ENCODE data around the gene STRN3.
"Not testable (repeated sequence)": the region's sequence is repeated elsewhere in the genome, so short reads cannot be mapped to it uniquely, and the experiment has no call there.

STRN3 gene

DNA sequence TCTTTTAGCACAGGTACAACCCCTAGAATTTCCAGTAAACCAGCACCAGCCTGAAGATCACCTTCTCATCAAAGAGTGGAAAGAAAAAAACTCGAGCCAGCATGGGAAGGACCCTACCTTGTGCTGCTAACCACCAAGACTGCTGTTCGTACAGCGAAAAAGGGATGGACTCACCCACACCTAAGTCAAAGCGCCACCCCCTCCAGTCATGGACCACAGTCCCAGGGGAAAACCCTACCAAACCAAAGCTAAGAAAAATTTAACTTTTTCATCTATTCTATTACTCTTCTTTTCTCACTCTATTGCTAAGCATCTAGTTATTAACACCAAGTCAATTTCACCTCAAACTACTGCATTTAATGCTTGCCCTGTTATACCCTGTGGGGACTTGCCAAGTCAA is 56.4 kb downstream of the STRN3 start:
- peak; percentile 19 for DNase-seq (ENCODE audit: low read depth)

DNA sequence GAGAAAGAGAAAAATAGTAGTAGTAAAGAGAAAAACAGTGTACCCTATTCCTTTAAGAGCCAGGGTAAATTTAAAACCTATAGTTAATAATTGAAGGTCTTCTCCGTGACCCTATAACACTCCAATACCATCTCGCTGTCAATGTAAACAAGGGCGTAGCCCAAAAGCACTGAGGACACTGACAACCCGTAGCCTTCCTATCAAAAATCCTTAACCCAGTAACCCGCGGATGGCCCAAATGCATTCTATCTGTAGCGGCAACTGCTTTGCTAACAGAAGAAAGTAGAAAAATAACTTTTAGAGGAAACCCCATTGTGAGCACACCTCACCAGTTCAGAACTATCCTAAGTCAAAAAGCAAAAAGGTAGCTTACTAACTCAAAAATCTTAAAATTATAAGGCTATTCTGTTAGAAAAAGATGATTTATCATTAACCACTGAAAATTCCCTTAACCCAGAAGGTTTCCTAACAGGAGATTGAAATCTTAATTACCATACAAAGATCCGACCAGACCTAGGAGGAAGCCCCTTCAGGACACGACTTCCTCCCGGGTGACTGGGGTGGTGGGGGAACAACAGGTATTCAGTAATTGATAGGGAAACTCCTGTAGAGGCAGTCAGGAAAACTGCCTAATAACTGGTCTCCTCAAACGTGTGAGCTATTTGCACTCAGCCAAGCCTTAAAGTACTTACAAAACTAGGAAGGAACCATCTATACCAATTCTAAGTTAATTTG is 58.6 kb downstream of the STRN3 start:
- DNase-seq (ENCODE audit: low read depth) = not testable (repeated sequence)

DNA sequence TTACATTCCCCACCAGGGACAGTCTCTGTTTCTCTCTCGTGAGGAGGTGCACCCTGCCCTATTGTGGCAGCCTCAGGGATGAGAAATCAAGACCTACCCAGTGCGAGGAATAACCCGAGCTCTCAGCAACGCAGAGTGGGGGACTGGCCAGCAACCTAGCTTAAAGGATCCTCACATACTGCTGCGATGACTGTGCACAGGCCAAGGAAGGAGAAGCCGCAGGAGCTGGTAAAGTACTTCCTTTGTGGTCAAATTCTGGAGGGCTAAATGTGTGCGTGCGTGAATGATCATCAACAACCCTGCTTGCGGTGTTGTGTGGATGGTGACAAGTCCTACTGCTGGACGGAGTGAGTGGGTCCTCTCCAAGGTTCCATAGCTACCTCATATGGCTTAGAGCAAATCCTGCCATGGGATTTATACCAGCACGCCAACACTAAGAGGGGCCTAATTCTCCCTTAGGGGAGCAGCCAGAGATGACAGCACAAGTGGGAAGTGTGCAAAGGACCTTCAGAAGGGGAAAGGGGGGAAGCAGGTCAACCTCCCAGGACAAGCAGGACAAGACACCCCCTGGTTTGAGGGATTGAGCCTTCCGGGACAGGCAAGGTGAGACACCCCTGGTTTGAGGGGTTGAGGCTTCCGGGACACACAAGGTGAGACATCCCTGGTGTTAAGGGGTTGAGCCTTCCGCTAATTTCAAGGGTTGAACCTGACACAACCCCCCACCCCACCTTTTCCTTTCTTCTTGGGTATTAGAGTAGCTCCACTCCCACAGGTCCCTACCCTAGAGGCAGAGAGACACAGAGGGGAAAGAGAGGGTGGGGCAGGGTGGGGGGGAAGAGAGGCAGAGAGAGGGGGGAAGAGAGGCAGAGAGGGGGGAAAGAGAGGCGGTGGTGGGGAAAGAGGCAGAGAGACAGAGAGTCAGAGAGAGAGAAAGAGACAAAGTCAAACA is 59.5 kb downstream of the STRN3 start:
- DNase-seq (ENCODE audit: low read depth) = no peak

DNA sequence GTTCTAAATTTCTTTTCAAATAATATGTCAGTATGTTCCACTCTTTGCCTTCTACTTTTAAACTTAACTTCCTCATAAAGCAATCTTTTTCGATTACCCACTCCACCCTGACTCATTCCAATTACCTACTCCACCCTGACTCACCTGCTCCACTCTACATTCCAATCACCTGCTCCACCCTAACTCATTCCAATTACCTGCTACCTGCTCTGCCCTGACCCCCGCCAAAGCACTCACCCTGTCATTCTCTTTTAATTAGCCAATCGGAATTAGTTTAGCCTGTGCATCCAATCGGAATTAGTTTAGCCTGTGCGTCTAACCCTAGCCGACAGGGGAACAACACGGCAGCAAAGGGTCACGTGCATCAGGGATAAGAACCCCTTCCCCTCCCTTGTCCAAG is 60.3 kb downstream of the STRN3 start:
- not testable (repeated sequence) for DNase-seq (ENCODE audit: low read depth)

DNA sequence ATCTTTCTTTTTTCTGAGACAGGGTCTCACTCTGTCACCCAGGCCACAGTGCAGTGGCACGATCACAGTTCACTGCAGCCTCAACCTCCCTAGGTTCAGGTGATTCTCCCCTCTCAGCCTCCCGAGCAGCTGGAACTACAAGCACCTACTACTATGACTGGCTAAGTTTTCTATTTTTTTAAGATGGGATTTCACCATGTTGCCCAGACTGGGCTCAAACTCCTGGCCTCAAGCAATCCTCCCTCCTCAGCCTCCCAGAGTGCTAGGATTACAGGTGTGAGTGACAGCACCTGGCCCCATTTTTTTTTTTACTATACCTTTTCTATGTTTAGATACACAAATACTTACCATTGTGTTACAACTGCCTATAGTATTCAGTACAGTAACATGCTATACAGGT is 63.6 kb downstream of the STRN3 start:
- not testable (repeated sequence) for DNase-seq (ENCODE audit: low read depth)

DNA sequence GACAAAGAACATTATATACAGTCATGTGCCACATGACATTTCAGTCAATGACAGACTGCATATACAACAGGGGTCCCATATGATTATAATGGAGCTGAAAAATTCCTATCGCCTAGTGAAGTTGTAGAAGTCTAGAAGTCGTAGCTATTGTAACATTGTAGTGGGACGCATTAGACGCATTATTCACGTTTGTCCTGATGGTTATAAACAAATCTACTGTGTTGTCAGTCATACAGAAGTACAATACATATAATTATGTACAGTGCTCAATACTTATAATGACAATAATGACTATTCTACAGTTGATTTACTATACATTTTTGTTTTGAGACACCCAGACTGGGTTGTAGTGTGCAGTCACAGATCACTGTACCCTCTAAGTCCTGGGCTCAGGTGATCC is 64.8 kb downstream of the STRN3 start:
- no peak for DNase-seq (ENCODE audit: low read depth)

DNA sequence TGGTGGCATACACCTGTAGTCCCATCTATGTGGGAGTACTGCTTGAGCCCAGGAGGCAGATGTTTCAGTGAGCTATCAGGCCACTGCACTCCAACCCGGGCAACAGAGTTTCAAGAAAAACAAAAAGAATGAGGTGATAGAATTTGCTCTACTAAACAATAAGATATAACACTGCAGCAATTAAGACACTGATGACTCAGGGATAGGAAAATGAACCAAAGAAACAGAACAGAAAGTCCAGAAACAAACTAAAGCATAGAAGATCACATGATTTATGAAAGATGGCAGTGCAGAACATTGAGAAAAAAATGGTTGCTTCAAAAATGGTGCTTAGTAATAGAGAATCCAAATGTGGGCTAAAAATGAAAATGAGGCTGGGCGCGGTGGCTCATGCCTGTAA is 66.0 kb downstream of the STRN3 start:
- DNase-seq (ENCODE audit: low read depth) = no peak

DNA sequence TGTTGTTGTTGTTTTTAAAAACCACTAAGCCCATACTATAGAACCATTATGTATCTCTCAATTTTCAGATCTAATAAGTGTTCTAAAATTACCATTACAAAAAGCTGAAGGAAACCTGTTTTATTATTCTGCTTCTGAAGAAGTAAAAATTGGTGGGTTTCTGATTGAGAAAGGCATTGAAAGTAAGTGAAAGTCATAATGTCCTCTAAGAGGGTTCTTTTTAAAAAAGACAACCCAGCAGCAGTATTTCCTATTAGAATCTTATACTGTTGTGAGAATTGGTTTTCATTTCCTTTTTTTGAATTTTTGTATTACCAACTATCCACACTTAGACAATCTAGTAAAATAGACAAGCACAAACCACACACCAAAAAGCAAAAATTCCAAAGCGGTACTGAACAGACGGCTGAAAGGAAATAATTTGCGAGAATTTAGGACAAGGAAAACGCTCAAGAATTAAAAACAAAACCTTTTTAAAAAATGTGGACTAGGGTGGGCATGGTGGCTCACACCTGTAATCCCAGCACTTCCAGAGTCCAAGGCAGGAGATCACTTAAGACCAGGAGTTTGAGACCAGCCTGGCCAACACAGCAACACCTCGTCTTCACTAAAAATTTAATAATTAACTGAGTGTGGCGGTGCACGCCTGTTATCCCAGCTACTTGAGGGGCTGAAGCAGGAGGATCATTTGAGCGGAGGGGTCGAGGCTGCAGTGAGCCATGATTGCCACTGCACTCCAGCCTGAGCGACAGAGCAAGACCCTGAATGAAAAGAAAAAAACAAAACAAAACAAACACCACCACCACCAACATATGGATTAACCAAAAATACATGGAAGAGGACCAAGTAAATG is 67.4 kb downstream of the STRN3 start:
- no peak for DNase-seq (ENCODE audit: low read depth)

DNA sequence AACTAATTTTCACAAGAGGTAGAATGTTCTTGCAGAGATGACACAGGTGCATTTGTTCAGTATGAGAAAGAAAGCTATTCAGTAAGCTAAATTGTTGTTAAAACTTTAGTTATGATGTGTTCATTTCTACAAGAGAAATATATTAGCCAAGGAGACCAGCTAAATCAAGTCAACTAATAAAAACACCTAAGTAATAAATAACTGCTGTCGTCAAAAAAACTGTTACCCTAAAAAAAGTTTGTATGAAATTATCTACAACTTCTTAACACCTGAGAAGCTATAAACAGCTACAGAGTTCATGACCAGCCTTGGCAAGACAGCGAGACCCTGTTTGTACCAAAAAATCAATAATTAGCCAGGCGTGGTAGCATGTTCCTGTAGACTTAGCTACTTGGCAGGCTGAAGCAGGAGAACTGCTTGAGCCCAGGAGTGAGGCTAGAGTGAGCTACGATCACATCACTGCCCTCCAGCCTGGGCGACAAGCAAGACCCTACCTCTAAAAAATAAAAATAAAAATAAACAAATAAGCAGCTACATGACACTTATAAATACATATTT is 68.3 kb downstream of the STRN3 start:
- DNase-seq (ENCODE audit: low read depth) = no peak

DNA sequence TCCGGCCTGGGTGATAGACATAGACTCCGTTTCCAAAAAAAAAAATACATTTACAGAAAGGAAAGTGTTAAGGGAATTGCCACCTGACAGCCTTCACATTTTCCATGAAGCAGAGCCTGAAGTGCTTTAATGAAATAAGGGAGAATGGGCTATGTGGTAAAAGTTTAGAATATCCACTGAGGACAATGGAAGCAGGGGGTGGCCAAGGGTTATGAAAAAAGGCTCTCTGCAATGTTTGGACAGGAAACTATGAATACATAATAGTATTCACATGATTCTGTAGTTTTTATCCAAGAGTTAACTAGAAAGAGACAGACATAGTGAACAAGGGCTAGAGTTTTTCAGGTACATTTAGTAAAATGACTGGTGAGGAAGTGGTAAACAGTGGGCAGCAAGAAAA is 76.5 kb downstream of the STRN3 start:
- DNase-seq (ENCODE audit: low read depth) = no peak

DNA sequence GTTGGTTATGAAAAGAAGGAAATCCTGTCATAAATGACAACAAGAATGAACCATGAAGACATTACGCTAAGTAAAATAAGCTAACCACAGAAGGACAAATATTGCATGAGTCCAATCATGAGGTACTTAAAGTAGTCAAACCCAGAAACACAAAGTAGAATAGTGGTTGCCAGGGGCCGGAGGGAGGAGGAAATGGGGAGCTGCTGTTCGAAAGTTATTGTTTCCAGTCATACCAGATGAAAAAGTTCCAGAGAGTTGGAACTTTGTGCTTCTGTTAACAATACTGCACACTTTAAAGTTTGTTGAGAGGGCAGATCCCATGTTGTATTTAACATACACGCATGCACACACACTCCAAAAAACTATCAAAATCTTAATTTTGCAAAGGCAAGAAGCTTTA is 82.5 kb downstream of the STRN3 start:
- DNase-seq (ENCODE audit: low read depth) = no peak

DNA sequence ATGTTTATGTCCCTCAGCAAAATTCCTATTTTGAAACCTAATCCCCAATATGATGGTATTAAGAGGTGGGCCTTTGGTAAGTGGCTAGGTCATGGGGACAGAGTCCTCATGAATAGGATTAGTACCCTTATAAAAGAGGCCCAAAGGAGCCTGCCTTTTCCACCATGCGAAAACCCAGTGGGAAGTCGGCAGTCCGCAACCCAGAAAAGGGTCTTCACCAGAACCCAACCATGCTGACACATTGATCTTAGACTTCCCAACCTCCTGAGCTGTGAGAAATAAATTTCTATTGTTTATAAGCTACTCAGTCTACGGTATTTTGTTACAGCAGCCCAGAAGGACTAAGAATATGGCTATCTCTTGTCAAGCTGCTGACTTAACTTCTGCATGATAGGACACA is 85.3 kb downstream of the STRN3 start:
- DNase-seq (ENCODE audit: low read depth) = no peak

DNA sequence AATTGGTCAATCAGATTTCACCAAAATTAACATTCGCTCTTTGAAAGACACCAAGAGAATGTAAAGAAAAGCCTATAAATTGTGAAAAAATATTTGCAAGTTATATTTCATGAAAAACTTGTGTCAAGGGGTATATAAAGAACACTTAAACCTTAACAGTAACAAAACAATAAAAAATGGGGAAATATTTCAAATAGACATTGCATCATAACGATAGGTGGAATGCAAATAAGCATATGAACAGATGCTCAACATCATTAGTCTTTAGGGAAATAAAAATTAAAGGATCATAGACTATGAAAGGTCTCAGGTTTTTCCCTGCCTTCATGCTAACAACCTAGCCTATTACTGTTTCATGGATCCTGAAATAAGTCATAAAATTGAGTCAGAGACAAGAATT is 87.6 kb downstream of the STRN3 start:
- no peak for DNase-seq (ENCODE audit: low read depth)

DNA sequence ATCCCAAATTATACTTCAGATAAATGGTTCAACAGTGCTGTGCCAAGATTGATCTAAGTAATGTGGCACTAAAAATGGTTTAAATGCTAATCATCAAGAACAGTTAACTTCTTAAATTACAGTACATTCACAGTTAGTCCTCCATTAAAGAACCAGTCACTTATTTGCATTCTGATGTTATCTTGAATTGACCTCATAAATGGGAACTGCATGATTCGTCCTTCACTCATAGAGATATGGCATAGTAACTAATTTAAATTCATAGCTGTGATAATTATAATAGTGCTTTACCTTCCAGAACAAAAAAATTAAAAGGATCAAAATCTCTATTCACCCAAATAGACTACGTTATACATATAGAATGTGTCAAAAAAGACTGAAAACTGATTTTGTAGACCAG is 90.7 kb downstream of the STRN3 start:
- no peak for DNase-seq (ENCODE audit: low read depth)

DNA sequence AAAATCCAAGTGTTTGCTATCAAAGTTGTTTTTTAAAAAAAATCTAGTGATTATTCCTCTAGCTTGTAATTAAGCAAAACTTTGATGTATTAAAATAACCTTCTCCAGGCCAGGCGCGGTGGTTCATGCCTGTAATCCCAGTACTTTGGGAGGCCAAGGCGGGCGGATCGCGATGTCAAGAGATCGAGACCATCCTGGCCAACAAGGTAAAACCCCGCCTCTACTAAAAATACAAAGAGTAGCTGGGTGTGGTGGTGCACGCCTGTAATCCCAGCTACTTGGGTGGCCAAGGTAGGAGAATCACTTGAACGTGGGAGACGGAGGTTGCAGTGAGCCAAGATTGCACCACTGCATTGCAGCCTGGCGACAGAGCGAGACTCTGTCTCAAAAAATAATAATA is 92.2 kb downstream of the STRN3 start:
- not testable (repeated sequence) for DNase-seq (ENCODE audit: low read depth)

DNA sequence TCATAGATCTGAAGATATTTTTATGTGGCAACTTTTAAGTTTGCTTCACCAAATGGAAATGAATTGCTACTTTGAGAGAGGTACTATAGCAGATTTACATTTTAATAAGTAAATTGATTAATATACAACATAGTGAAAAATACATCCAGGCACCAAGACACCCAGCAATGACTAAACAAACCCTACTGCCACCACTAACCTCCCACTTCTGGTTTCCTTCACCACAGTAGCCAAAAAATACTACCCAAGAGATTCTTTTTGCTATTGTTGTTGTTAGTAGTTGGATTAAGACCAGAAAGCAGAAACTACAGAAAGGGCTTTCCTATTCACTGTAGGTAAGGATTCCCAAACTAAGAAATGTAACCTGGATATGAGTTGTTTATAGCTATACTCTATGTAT is 97.7 kb downstream of the STRN3 start:
- DNase-seq (ENCODE audit: low read depth) = no peak

DNA sequence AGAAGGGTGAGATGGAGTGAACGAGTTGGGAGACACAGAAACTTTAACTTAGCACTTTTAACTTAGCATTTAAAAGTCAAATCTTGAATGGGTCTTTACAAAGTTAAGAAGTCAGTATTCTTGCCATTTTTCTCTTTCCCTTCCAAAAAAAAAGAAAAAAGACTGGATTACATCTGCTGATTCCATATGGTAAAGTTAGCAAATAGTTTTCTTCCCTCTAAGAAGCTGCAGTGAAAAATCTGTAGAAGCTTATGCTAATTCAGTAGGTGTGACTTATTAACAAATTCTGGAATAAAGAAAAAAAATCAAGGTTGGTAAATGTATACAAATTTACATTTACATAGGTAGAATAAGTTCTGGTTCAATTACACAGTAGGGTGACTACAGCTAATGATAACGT is 100.9 kb downstream of the STRN3 start:
- DNase-seq (ENCODE audit: low read depth) = no peak

DNA sequence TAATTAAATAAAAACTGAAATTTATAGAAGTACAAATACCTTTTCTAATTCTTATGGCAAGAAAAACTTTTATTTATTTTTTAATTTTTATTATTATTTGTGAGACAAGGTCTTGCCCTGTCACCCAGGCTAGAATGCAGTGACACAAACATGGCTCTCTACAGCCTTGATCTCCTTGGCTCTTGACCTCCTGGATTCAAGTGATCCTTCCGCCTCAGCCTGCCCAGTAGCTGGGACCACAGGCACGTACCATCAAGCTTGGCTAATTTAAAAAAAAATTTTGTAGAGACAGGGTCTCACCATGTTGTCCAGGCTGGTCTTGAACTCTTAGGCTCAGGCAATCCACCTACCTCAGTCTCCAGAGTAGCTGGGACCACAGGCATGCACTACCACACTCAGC is 104.4 kb downstream of the STRN3 start:
- no peak for DNase-seq (ENCODE audit: low read depth)

DNA sequence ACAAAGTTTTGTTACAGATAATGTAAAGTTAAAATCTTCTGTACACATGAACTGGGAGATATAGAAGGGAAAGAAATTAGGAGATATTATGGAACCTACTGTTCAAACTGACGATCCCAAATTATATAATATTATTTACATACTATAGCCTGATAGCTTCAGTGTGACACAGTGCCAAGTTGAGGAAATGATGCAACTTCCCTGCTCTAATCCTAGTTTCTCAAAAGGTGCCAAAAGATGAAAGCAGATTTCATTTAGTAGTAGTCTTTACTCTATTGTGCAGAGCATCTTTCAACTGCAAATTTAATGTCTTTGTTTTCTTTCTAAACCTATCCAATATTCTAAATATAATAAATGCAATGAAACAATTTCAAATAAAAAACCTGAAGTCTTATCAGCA is 104.9 kb downstream of the STRN3 start:
- DNase-seq (ENCODE audit: low read depth) = no peak

DNA sequence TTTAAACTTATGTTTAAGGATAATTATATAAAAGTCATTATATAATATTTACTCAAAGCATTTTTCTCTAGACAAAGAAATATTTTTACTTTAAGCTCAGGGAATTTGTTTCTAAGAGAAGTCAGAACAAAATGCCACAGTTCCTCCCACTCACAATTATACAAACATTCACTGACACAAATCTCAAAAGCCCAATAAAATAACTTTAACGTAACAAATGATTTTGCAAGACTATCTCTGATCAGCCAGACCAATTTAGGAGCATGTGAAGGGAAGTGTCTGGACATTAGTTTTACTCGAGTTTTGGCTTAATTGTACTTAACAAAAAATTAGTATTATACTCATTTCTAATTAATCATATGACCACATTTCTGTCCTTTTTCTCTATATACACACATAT is 110.6 kb downstream of the STRN3 start:
- no peak for DNase-seq (ENCODE audit: low read depth)

DNA sequence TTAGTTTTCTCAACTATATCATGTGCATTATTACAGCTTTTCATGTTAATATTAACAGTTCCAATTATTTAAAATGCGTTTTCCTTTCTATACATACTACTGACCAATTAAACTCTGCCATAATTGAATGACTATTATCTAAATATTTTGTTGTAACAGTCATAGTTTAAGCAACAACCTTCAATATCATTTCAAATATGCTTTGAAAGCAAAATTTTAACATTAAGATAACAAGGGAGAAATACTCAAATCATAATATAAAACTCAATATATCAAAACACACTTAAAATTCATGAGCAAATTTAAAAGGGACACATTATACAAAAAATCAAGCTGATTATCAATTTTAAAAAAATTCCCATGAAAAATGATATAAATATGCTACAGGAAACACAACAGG is 111.4 kb downstream of the STRN3 start:
- no peak for DNase-seq (ENCODE audit: low read depth)

DNA sequence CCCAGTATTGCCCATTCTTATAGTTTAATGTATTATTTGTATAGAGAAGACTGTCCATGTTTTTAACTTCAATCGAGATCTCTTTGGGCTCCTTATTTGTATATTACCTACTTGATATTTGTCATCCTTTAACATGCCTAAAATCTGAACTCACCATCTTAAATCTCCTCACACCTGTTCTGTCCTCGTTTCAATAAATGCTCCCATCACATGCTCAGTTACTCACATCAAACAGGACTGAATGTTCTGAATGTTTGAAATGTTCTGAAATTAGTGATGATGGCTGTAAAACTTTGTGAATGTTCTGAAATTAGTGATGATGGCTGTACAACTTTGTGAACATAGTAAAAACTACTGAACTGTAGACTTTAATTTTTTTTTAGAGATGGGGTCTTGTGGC is 117.4 kb downstream of the STRN3 start:
- DNase-seq (ENCODE audit: low read depth) = no peak

Data from activated T-cell treated with anti-CD3 and anti-CD28 coated beads for 24 hours (primary cell).